Medulla oblongata (tissue), 1 donor: Measurements from ENCODE around the gene CUZD1.
"Not testable (repeated sequence)": the region's sequence is repeated elsewhere in the genome, so short reads cannot be mapped to it uniquely, and the experiment has no call there.

Experiments used
- DNase-seq: peaks from one replicate; pipeline ENCODE4 v3.0.0-alpha.2; 2015; ENCODE audit errors: extremely low spot score

Gene CUZD1

GRCh38 chr10:122845783-122846332 is at the start of gene CUZD1:
Gene CUZD1, minus strand, starts transcription at chr10:122845857. Its CDS starts 14 bp downstream, at chr10:122845843.
- DNase-seq = no peak

- DNase-seq = no peak
Measured at GRCh38 chr10:122894261-122894944, 48.7 kb upstream of the CUZD1 start.

- no peak for DNase-seq
Measured at GRCh38 chr10:122884166-122884565, 38.5 kb upstream of the CUZD1 start.

GRCh38 chr10:122882766-122883165 is 37.1 kb upstream of the CUZD1 start:
- DNase-seq = no peak

- DNase-seq = peak; percentile 98
Measured at GRCh38 chr10:122879339-122880273, 33.9 kb upstream of the CUZD1 start, which contains the start of gene FAM24B. Gene FAM24B, minus strand, starts transcription at chr10:122879581. Its CDS starts 29,066 bp downstream, at chr10:122850515.

GRCh38 chr10:122878799-122879338 is 33.2 kb upstream of the CUZD1 start:
- no peak for DNase-seq

- no peak for DNase-seq
Measured at GRCh38 chr10:122877264-122877663, 31.6 kb upstream of the CUZD1 start.

- DNase-seq = no peak
Measured at GRCh38 chr10:122876467-122876855, 30.8 kb upstream of the CUZD1 start.

- DNase-seq = no peak
Measured at GRCh38 chr10:122875843-122876466, 30.3 kb upstream of the CUZD1 start.

- not testable (repeated sequence) for DNase-seq
Measured at GRCh38 chr10:122871947-122872346, 26.3 kb upstream of the CUZD1 start.

GRCh38 chr10:122868768-122869167 is 23.1 kb upstream of the CUZD1 start:
- DNase-seq = not testable (repeated sequence)

- not testable (repeated sequence) for DNase-seq
Measured at GRCh38 chr10:122866757-122867482, 21.3 kb upstream of the CUZD1 start.

GRCh38 chr10:122864901-122865300 is 19.2 kb upstream of the CUZD1 start:
- no peak for DNase-seq

GRCh38 chr10:122864194-122864592 is 18.5 kb upstream of the CUZD1 start:
- no peak for DNase-seq

GRCh38 chr10:122863216-122864193 is 17.8 kb upstream of the CUZD1 start:
- no peak for DNase-seq

- no peak for DNase-seq
Measured at GRCh38 chr10:122861711-122862161, 16.1 kb upstream of the CUZD1 start.

- DNase-seq = no peak
Measured at GRCh38 chr10:122859527-122859926, 13.9 kb upstream of the CUZD1 start.

GRCh38 chr10:122858042-122858441 is 12.4 kb upstream of the CUZD1 start:
- not testable (repeated sequence) for DNase-seq

GRCh38 chr10:122856902-122857301 is 11.2 kb upstream of the CUZD1 start:
- DNase-seq = no peak

- DNase-seq = no peak
Measured at GRCh38 chr10:122855745-122856144, 10.1 kb upstream of the CUZD1 start.
